ENCODE results near the gene LRRC9. TPM values are rescaled to one million over a fixed set of nuclear protein-coding genes. Genes with fewer than 3 reads are reported as not detected.
"Not testable (repeated sequence)": the region's sequence is repeated elsewhere in the genome, so short reads cannot be mapped to it uniquely, and the experiment has no call there.

LRRC9 gene
- total RNA-seq, 1 experiment from 2014 or later: not detected

- peak; percentile 23 for DNase-seq (ENCODE audit: low spot score)
Observed at GRCh38 chr14:60064491-60065072, 144.6 kb downstream of the LRRC9 start.

DNA sequence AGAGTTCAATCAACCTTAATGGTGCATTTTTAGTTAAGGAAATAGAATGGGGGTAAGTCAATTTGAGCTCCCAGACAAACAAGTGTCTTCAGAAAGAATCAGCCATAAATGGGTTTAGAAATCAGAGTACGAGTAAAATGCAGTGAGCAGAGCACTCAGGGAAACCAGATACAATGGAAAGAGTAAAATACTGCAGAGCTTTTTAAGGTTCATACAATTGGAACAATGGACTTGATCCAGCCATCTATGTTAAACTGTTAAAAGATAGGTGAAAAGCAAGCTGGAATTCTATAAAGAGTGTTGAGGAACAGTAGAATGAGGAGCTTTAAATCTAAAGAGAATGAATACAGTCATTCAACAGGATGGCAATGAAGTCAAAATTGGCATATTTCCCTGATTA is 147.9 kb downstream of the LRRC9 start:
- no peak for DNase-seq (ENCODE audit: low spot score)

DNA sequence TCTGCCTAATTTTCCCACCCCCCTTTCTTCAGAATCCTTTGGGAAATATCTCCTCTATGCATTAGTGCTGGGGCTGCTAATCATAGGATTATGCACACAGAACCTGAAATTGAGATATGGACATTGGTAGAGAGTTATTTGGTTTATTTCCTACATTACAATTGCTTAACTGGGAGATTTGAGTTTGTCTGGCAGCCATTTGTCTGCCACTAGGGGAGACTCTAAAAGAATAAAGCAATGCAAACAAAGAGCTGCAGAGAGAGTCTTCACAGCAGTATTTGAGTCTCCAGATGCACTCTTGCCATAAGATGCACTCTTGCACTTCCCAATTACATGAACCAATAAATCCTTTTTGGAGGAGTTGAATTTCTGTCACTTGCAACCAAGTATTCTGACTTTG is 159.8 kb downstream of the LRRC9 start:
- DNase-seq (ENCODE audit: low spot score): no peak

DNA sequence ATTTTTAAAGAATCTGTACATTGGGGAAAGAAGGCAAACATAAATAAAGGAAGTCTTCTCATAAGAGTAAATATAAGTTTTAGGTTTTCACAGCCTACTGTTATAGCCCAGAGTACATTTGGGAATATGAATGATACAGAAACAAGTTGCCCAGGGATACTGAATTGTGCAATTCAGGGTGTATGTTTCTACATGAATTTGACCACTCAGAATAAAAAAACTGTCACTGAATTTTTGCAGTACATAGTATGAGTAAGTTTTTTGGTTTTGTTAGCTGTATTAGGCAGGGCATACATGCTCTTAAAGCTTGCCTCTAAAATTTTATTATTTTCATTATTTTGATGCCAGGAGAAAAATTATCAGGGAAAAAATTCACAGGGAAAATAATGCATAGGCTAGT is 165.1 kb downstream of the LRRC9 start:
- no peak for DNase-seq (ENCODE audit: low spot score)

DNA sequence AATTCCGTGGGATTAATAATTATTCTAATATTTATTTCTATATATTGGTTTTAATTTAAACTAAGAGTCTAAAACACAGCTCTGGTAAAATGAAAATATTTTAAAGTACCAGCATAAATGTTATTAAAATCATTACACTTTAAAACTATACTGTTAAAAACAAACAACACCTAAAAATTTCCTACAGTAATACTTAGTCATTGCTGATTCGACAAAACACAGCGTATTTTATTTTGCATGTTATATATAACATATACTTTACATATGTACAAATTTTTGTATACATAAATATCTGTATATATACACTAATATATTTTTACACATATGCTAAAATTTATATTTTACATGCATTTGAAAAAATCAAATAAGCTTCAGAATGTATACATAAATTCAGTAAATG is 165.7 kb downstream of the LRRC9 start:
- no peak for DNase-seq (ENCODE audit: low spot score)

- DNase-seq (ENCODE audit: low spot score): no peak
Observed at GRCh38 chr14:60087668-60088067, 167.7 kb downstream of the LRRC9 start.

DNA sequence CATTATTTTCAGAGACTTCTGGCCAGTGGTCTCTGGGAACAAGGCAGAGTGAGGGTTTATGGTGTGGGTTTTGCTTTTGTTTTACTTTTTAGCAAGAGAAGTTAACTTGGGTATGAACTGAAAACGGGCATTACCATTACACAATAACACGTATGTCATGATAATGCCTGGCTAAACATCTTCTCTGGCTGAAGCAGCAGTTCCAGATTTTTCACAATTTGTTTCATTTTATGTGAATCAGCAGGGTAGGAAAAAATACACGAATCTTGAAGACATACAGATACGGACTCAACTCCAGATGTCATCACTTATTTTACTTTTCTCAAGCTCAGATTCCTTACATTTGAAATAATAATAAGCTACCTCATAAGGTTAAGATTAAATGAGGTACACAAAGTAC is 169.3 kb downstream of the LRRC9 start:
- DNase-seq (ENCODE audit: low spot score): no peak

GRCh38 chr14:60090864-60091519 is 171.0 kb downstream of the LRRC9 start:
- DNase-seq (ENCODE audit: low spot score): peak; percentile 58

GRCh38 chr14:60091550-60092525 is 171.9 kb downstream of the LRRC9 start, which contains the start of gene PCNX4:
PCNX4 (plus strand) TSS chr14:60091923; CDS start chr14:60107639, 15,716 bp downstream.
- DNase-seq (ENCODE audit: low spot score): peak; percentile 99

DNA sequence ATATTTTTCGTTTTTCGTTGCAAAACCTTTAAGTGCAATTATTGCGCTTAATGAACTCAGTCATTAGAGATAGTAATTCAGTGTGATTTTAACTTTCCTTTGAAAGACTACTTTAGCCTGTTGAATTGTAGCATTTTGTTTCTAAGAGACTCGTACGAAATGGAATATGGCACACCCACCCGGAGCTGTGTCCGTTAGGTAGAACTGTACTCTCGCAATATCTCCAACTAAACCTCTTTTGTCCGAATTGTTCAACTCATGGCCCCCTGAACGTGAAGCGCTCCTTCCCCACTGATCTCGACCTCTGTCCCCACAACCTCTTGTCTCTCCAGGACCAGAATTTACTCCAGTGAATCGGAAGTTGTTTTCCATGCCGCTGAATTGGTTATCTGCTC is 172.6 kb downstream of the LRRC9 start:
- DNase-seq (ENCODE audit: low spot score): no peak

DNA sequence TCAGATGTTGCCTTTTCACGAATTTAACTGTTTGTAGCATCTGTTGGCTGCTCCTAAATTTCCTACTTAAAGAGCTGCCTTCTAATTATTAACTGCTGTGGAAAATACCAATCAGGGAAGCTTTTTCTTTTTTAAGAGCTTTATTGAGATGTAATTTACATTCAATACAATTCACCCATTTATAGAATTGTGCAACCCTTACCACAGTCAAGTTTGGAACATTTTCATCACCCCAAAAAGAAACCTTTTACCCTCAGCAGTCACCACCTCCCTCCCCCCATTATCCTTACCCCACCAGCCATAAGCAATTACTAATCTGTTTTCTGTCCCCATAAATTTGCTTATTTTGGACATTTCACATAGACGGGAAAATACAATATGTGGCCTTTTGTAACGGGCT is 173.1 kb downstream of the LRRC9 start:
- DNase-seq (ENCODE audit: low spot score): no peak

DNA sequence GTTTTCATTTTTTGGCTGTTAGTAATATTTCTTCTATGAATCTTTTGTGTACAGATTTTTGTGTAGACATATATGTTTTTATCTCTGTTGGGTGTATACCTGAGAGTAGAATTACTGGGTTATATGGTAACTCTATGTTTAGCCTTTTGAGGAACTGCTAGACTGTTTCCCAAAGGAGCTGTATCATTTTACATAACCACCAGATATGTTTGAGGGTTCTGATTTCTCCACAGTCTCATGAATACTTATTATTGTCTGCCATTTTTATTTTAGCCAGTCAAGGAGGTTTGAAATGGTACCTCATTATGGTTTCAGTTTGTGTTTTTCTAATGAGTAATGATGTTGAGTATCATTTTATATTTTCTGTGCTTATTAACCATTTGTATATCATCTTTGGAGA is 173.7 kb downstream of the LRRC9 start:
- DNase-seq (ENCODE audit: low spot score): no peak

DNA sequence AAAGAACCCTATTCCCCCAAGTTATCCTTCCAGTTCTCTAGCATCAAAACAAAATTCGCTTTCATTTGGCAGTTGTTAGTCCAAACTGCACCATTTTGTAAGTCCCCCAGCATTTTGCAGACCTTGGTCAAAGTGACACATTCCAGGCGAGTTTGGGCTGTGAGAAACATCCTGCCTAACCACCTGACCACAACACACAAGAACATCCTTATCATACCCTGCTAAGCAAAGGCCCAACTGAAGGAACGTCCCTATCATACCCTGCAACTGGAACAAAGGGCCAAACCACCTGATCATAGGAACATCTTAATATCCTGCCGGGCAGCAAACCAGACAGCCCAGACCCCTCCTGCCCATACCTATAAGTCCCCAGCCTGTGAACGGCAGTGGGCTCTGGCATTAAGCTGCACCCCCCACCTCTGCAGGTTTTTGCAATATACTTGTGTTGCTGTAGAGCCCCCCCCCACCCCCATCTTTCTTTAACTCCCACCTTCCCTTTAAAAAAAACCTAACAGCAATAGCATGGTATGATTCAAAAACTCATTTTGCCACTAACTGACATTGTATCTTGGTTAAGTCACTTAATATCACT is 174.5 kb downstream of the LRRC9 start:
- DNase-seq (ENCODE audit: low spot score): peak; percentile 71

DNA sequence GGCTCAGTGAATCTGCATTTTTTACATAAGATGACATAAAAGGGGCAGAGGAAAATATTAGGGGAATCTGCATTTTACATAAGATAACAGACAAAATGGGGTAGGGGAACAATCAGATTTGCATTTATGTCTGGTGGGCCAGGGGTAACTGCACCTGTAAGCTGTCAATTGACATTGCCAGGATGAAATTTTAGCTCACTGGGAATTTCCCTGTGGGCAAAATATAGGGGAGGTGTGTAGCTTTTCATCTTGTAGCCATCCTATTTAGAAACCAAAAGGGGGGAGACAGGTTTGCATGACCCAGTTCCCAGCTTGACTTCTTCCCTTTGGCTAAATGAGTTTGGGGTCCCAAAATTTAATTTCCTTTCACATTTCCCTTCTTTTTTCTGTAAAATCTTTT is 175.3 kb downstream of the LRRC9 start:
- DNase-seq (ENCODE audit: low spot score): no peak

GRCh38 chr14:60095781-60096450 is 176.0 kb downstream of the LRRC9 start:
- DNase-seq (ENCODE audit: low spot score): no peak

GRCh38 chr14:60097974-60098373 is 178.0 kb downstream of the LRRC9 start:
- DNase-seq (ENCODE audit: low spot score): no peak

- DNase-seq (ENCODE audit: low spot score): not testable (repeated sequence)
Observed at GRCh38 chr14:60099855-60100254, 179.9 kb downstream of the LRRC9 start.

DNA sequence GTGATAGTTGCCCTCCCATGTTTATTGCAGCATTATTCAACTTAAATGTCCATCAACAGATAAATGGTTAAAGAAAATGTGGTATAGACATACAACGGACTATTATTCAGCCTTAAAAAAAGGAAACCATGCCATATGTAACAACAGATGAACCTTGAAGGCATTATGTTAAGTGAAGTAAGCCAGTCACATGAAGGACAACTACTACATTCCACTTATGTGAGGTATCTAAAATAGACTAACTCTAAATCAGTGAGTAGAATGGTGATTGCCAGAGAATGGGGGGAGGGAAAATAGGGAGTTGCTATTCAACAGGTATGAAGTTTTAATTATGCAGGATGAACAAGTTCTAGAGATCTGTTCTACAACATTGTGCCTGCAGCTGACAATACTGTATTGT is 181.8 kb downstream of the LRRC9 start:
- DNase-seq (ENCODE audit: low spot score): no peak

DNA sequence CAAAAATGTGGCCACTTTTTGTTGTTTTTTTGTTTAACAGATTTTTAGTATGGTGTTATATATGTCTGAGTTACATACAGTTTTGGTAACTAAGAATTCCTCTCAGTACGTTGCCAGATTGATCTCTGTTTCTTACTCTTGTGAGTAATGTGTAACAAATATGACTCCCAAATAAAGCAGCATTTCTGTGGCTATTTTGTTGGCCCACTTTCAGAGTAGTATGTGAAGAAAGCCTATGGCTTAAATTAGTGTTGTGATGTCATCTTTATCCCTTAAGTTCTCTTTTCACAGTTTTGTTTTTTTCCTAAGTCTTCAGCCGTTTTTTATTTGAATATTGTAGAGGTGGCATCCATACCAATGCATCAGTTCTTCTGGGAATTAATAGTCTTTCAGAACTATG is 182.4 kb downstream of the LRRC9 start:
- no peak for DNase-seq (ENCODE audit: low spot score)

DNA sequence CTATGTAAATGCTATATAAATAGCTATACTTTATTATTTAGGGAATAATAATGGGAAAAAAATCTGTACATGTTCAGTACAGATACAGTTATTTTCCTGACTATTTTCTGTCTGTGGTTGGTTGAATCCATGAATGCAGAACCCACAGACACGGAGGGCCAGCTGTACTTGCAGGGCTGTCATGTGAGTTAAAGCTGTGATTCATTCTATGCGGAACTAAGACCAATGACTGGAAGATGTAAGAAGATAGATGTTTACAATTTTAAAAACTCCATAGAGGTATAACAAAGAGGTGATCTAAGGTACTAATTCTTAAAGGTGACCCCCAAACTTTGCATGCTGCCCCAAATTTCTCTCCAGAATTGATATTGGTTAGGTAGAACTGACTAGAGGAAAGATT is 186.4 kb downstream of the LRRC9 start:
- no peak for DNase-seq (ENCODE audit: low spot score)

DNA sequence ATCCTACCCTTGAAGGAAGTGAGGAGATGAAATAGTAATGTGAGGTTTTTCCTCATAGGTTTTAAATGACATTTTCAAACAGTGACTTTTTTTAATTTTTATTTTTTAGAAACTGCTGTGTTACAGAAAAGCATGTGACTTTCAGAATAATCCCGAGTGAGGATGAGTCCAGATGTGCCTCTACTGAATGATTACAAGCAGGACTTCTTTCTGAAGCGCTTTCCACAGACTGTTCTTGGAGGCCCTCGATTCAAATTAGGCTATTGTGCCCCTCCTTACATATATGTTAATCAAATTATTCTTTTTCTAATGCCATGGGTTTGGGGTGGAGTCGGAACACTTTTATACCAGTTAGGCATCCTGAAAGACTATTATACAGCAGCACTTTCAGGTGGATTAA is 187.5 kb downstream of the LRRC9 start:
- DNase-seq (ENCODE audit: low spot score): no peak

GRCh38 chr14:60111732-60112131 is 191.8 kb downstream of the LRRC9 start:
- no peak for DNase-seq (ENCODE audit: low spot score)
